GM18498 (cell line): ENCODE results near the gene ITGAL.
"Not testable (repeated sequence)": the region's sequence is repeated elsewhere in the genome, so short reads cannot be mapped to it uniquely, and the experiment has no call there.

Source experiments
- ATAC-seq: cut with Tn5 transposase; IDR thresholded peaks from one replicate; pipeline ENCODE4 v1.9.1; 2021; ENCODE audit warnings: mild to moderate bottlenecking, moderate library complexity; ENCODE audit not compliant: unreplicated experiment

The ITGAL gene

GRCh38 chr16:30457743-30458560, 14.6 kb upstream of the ITGAL start:
- ATAC-seq, result no peak

GRCh38 chr16:30458561-30459394, 13.8 kb upstream of the ITGAL start:
- ATAC-seq, result peak; percentile 85

GRCh38 chr16:30459456-30459855, 13.1 kb upstream of the ITGAL start:
- no peak for ATAC-seq

GRCh38 chr16:30461426-30461825, 11.1 kb upstream of the ITGAL start:
- not testable (repeated sequence) for ATAC-seq

GRCh38 chr16:30464078-30464477, 8.5 kb upstream of the ITGAL start:
- no peak for ATAC-seq

GRCh38 chr16:30470170-30470512, 2.4 kb upstream of the ITGAL start:
- ATAC-seq, result no peak

- no peak for ATAC-seq
Measured at GRCh38 chr16:30470632-30470995, 1.9 kb upstream of the ITGAL start.

- ATAC-seq, result no peak
Measured at GRCh38 chr16:30473231-30474073, 910 bp downstream of the ITGAL start.

- ATAC-seq, result no peak
Measured at GRCh38 chr16:30474074-30474452, 1.5 kb downstream of the ITGAL start.

GRCh38 chr16:30474684-30475083, 2.1 kb downstream of the ITGAL start:
- no peak for ATAC-seq

- ATAC-seq, result no peak
Measured at GRCh38 chr16:30476991-30477390, 4.4 kb downstream of the ITGAL start.

- not testable (repeated sequence) for ATAC-seq
Measured at GRCh38 chr16:30477773-30478172, 5.2 kb downstream of the ITGAL start.

GRCh38 chr16:30478766-30479478, 6.4 kb downstream of the ITGAL start:
- no peak for ATAC-seq

- ATAC-seq, result no peak
Measured at GRCh38 chr16:30481381-30481780, 8.8 kb downstream of the ITGAL start.

- no peak for ATAC-seq
Measured at GRCh38 chr16:30482366-30482765, 9.8 kb downstream of the ITGAL start.

GRCh38 chr16:30484887-30485286, 12.3 kb downstream of the ITGAL start:
- no peak for ATAC-seq

- no peak for ATAC-seq
Measured at GRCh38 chr16:30485818-30486436, 13.4 kb downstream of the ITGAL start.

- no peak for ATAC-seq
Measured at GRCh38 chr16:30488764-30489605, 16.4 kb downstream of the ITGAL start.

GRCh38 chr16:30490210-30490609, 17.7 kb downstream of the ITGAL start:
- ATAC-seq, result no peak
